HEK293T (cell line): Measurements from ENCODE around the gene AMOTL2.

Experiments used
- CTCF ChIA-PET: fragments of 350-600 bp; formaldehyde crosslinking; extraction: SDS; loops from one replicate; lab custom pipeline; 2021; ENCODE audit warnings: antibody characterized with exemption, inconsistent platforms; lab: Yijun Ruan, JAX
- POLR2A ChIA-PET: fragments of 350-600 bp; formaldehyde crosslinking; extraction: SDS; loops from one replicate; lab custom pipeline; 2020; ENCODE audit warnings: antibody characterized with exemption, inconsistent platforms; lab: Yijun Ruan, JAX
- DNase-seq: peaks from one replicate; pipeline ENCODE4 v3.0.0; 2012; ENCODE audit warnings: mixed read lengths; ENCODE audit errors: extremely low spot score
- ARNT ChIP-seq: fragments of 450-650 bp; IDR thresholded peaks from 2 replicates; pipeline ENCODE4 v1.6.1; 2017; ENCODE audit warnings: mild to moderate bottlenecking
- BHLHE40 ChIP-seq: fragments of 450-650 bp; IDR thresholded peaks from 2 replicates; pipeline ENCODE4 v1.6.1; 2016; ENCODE audit warnings: mild to moderate bottlenecking, moderate library complexity, borderline replicate concordance
- CTBP1 ChIP-seq: fragments of 450-650 bp; IDR thresholded peaks from 2 replicates; pipeline ENCODE4 v1.6.1; 2016; ENCODE audit warnings: borderline replicate concordance
- ELF4 ChIP-seq: fragments of 450-650 bp; IDR thresholded peaks from 2 replicates; pipeline ENCODE4 v1.6.1; 2017; ENCODE audit warnings: antibody characterized with exemption
- FOXA1 ChIP-seq: fragments of 450-650 bp; IDR thresholded peaks from 2 replicates; pipeline ENCODE4 v1.6.1; 2016; ENCODE audit warnings: mild to moderate bottlenecking
- FOXK2 ChIP-seq: fragments of 450-650 bp; IDR thresholded peaks from 2 replicates; pipeline ENCODE4 v1.6.1; 2016; ENCODE audit warnings: mild to moderate bottlenecking
- FOXM1 ChIP-seq: fragments of 450-650 bp; IDR thresholded peaks from 2 replicates; pipeline ENCODE4 v1.6.1; 2017; ENCODE audit warnings: mild to moderate bottlenecking, borderline replicate concordance
- HDGF ChIP-seq: fragments of 450-650 bp; IDR thresholded peaks from 2 replicates; pipeline ENCODE4 v1.6.1; 2017; ENCODE audit warnings: antibody characterized with exemption, borderline replicate concordance
- L3MBTL2 ChIP-seq: fragments of 450-650 bp; conservative IDR thresholded peaks from 2 replicates; pipeline ENCODE4 v1.6.1; 2016; ENCODE audit warnings: mild to moderate bottlenecking
- LEF1 ChIP-seq: fragments of 450-650 bp; IDR thresholded peaks from 2 replicates; pipeline ENCODE4 v1.6.1; 2017; ENCODE audit warnings: mild to moderate bottlenecking, borderline replicate concordance
- NFRKB ChIP-seq: fragments of 450-650 bp; IDR thresholded peaks from 2 replicates; pipeline ENCODE4 v1.6.1; 2016; ENCODE audit warnings: mild to moderate bottlenecking, moderate library complexity
- PKNOX1 ChIP-seq: fragments of 450-650 bp; IDR thresholded peaks from 2 replicates; pipeline ENCODE4 v1.6.1; 2016
- SP1 ChIP-seq: fragments of 450-650 bp; IDR thresholded peaks from 2 replicates; pipeline ENCODE4 v1.6.1; 2017
- SUZ12 ChIP-seq: fragments of 450-650 bp; IDR thresholded peaks from 2 replicates; pipeline ENCODE4 v1.6.1; 2016; ENCODE audit warnings: mild to moderate bottlenecking
- TARDBP ChIP-seq: fragments of 450-650 bp; IDR thresholded peaks from 2 replicates; pipeline ENCODE4 v1.6.1; 2016
- ZNF384 ChIP-seq: fragments of 450-650 bp; IDR thresholded peaks from 2 replicates; pipeline ENCODE4 v1.6.1; 2016

The AMOTL2 gene

DNA sequence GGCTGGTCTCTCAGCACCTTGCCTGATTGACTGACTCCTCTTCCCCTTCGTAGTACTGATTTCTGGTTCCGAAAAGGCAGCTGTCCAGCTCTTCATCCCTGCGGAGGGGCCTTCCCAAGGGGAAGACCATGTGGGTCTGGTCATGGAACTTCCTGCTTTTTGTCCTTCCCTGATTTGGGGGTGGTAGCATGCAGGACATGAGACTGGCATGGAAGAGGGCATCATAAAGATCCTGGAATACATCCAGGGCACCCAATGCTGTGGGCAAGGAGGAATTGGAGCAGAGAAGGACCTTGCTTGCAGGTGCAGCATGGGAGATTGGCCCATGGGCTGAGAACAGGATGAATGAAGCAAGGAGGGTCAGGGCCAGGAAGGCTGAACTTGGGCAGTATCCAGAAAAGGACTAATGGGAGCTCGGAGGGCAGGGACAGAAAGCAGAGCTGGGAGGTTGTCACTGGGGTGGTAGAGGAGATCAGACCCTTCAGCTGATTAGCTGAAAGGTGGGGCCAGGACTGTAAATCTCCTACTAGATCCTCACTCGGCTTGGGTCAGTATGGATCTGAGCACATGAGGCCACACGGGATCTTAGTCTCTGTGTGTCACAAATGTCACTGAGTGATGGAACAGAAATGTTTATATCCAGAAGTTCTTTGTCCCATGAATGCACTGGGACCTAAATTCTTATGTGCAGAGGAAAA lies 59.5 kb downstream of the AMOTL2 start:
- ChIA-PET POLR2A (interaction anchor here (1.1 kb wide), 1 partner anchor 171 kb away, joined by 6 read pairs; the partner anchor contains the start of genes ANAPC13 and CEP63), CTCF (interaction anchor here (0.7 kb wide), 1 partner anchor 44 kb away, joined by 3 read pairs; no protein-coding TSS in a partner anchor)
- DNase-seq = no peak
- no peak for TF ChIP-seq FOXM1

DNA sequence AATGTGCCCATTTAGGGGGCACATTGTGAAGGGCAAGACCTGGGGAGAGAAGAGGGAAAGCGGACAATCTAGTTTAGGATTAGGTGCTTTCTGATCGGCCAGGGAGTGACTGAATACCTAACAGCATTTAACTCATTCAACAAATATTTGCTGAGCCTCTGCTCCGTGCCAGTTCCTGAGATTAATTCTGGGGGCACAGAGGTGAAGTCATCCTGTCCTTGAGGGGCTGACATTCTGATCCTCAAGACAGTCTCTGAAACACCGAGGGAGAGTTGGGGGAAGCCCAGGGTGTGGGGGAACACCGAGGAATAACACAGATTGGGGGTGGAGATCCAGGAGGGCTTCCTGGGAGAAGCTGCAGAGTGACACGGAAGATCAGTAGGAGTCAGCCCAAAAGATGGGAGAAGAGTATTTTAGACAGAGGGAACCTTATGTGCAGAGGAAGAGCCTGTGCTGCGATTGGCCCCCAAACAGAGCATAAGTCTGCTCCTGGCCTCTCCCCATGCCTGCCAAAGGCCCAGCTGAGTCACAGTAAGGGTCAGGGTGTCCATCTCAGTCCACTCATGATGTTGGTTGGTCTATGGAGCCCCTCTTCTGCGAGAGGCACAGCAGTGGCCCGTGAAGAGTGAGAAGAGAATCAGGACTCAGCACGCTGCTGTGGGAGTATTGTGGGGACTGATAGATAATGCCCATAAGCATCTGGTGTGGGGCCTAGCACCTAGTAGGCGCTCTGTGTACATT lies 60.2 kb downstream of the AMOTL2 start:
- no peak for TF ChIP-seq SP1
- TF ChIP-seq LEF1 = no peak
- TF ChIP-seq ZNF384 = no peak
- no peak for TF ChIP-seq HDGF
- TF ChIP-seq PKNOX1 = no peak
- DNase-seq = no peak
- ChIA-PET CTCF (no interaction called here), POLR2A (interaction anchor here (1.1 kb wide), 1 partner anchor 172 kb away, joined by 6 read pairs; the partner anchor contains the start of genes ANAPC13 and CEP63)

- POLR2A ChIA-PET = interaction anchor here (1.2 kb wide), 1 partner anchor 61 kb away, joined by 3 read pairs; the partner anchor contains the start of gene AMOTL2
- no peak for DNase-seq
- TF ChIP-seq HDGF = no peak
- no peak for TF ChIP-seq LEF1
- no peak for TF ChIP-seq ELF4
- no peak for TF ChIP-seq L3MBTL2
- TF ChIP-seq TARDBP = no peak
- TF ChIP-seq CTBP1 = no peak
- no peak for TF ChIP-seq FOXK2
- no peak for TF ChIP-seq ZNF384
- no peak for TF ChIP-seq PKNOX1
- no peak for TF ChIP-seq ARNT
- no peak for TF ChIP-seq SP1
- no peak for TF ChIP-seq NFRKB
- TF ChIP-seq SUZ12 = no peak
- TF ChIP-seq FOXA1 = no peak
- TF ChIP-seq BHLHE40 = no peak
- no peak for TF ChIP-seq FOXM1
- CTCF ChIA-PET = no interaction called here
Measured at GRCh38 chr3:134312873-134313846, 61.1 kb downstream of the AMOTL2 start.

DNA sequence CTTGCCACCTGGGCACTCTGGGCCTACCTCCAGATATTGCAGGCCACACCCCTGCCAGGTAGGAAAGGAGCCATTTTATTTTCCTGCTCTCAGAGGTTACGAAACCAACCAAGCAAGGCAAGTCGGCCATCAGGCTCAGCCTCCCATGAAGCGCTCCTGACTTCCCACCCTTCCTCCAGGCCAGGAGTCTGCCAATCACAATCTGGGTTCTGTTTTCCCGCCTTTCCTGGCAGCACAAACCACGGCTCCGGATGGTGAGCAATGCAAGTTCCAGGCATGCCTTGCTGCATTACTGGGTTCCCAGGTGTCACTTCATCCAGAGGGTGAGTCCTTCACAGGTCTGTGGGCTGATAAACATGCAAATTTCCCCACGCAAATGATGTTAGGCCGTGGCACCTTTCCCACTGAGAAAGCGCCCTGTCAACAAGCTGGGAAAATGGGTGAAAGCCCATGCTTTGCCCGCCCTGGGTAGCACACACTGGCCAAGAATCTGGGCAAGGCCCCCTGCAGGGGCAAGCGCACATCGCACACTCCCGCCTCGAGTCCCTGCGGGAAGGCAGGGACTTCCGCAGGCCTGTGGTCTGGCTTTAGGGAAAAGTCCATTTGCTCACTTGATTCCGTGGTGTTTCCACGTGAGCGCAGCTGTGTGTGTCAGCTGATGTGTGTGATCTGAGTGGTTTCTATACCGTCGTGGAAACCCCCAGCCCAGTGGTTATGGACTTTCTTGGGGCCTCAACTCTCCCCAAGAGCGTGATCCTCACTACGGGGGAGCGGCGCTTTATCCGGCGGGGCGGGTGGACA lies 62.0 kb downstream of the AMOTL2 start:
- DNase-seq = no peak
- ChIA-PET CTCF (no interaction called here), POLR2A (interaction anchor here (1.2 kb wide), 1 partner anchor 62 kb away, joined by 3 read pairs; the partner anchor contains the start of gene AMOTL2)
- TF ChIP-seq ARNT (no peak), ELF4 (no peak), SUZ12 (no peak), LEF1 (no peak), PKNOX1 (no peak), FOXM1 (no peak), TARDBP (no peak), FOXK2 (no peak), HDGF (no peak), SP1 (no peak), NFRKB (no peak), BHLHE40 (no peak), ZNF384 (no peak), FOXA1 (no peak), L3MBTL2 (no peak), CTBP1 (no peak)

GRCh38 chr3:134311693-134312071 lies 62.6 kb downstream of the AMOTL2 start:
- CTCF ChIA-PET = interaction anchor here (0.6 to 0.7 kb wide), 2 partner anchors 13 to 162 kb away, joined by 3 to 6 read pairs; no protein-coding TSS in a partner anchor
- DNase-seq = no peak
- TF ChIP-seq FOXA1 (no peak), FOXK2 (no peak), ZNF384 (no peak)
- POLR2A ChIA-PET = no interaction called here
